ENCODE data around the gene CPXM1.

DNA sequence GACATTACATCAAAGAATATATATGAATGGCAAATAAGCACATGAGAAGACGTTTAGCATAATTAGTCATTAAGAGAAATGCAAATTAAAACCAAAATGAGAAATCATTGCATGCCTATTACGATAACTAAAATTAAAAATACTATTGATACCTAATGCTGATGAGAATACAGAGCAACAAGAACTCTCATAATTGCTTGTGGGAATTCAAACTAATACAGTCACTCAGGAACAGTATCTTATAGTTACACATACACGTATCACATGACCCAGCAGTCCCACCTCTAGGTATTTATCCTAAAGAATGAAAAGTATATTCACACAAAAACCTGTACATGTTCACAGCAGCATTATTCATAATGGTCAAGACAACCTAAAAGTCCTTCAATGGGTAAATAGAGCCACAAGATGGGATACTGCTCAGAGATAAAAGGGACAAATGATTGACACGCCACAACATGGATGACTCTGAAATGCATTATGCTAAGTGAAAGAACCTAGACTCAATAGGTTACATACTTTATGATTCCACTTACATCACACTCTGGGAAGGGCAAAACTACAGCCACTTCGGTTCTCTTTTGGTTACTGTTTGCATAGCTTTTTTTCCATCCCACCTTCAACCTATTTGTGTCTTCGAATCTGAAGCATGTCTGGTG lies 16.4 kb downstream of the CPXM1 start:
- no peak for TF ChIP-seq ZFP3 (CRISPR knock-in tag; IDR thresholded peaks at IDR 0.05)
- TF ChIP-seq, protein P1, sequence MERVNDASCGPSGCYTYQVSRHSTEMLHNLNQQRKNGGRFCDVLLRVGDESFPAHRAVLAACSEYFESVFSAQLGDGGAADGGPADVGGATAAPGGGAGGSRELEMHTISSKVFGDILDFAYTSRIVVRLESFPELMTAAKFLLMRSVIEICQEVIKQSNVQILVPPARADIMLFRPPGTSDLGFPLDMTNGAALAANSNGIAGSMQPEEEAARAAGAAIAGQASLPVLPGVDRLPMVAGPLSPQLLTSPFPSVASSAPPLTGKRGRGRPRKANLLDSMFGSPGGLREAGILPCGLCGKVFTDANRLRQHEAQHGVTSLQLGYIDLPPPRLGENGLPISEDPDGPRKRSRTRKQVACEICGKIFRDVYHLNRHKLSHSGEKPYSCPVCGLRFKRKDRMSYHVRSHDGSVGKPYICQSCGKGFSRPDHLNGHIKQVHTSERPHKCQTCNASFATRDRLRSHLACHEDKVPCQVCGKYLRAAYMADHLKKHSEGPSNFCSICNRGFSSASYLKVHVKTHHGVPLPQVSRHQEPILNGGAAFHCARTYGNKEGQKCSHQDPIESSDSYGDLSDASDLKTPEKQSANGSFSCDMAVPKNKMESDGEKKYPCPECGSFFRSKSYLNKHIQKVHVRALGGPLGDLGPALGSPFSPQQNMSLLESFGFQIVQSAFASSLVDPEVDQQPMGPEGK (CRISPR knock-in tag; IDR thresholded peaks at IDR 0.05; ENCODE audit: borderline replicate concordance) = no peak
- TF ChIP-seq ISL1 (CRISPR knock-in tag; IDR thresholded peaks at IDR 0.05) = no peak
- TF ChIP-seq RARB (CRISPR knock-in tag; IDR thresholded peaks at IDR 0.05) = no peak
- TF ChIP-seq, protein P2, sequence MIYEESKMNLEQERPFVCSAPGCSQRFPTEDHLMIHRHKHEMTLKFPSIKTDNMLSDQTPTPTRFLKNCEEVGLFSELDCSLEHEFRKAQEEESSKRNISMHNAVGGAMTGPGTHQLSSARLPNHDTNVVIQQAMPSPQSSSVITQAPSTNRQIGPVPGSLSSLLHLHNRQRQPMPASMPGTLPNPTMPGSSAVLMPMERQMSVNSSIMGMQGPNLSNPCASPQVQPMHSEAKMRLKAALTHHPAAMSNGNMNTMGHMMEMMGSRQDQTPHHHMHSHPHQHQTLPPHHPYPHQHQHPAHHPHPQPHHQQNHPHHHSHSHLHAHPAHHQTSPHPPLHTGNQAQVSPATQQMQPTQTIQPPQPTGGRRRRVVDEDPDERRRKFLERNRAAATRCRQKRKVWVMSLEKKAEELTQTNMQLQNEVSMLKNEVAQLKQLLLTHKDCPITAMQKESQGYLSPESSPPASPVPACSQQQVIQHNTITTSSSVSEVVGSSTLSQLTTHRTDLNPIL (CRISPR knock-in tag; IDR thresholded peaks at IDR 0.05; ENCODE audit: low read depth) = no peak
- TF ChIP-seq, protein P3, sequence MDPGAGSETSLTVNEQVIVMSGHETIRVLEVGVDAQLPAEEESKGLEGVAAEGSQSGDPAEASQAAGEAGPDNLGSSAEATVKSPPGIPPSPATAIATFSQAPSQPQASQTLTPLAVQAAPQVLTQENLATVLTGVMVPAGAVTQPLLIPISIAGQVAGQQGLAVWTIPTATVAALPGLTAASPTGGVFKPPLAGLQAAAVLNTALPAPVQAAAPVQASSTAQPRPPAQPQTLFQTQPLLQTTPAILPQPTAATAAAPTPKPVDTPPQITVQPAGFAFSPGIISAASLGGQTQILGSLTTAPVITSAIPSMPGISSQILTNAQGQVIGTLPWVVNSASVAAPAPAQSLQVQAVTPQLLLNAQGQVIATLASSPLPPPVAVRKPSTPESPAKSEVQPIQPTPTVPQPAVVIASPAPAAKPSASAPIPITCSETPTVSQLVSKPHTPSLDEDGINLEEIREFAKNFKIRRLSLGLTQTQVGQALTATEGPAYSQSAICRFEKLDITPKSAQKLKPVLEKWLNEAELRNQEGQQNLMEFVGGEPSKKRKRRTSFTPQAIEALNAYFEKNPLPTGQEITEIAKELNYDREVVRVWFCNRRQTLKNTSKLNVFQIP (CRISPR knock-in tag; IDR thresholded peaks at IDR 0.05; ENCODE audit: borderline replicate concordance, low read depth) = no peak

All from SK-N-SH treated with all-trans-retinoic acid at 6 μM for 48 hours (cell line).